Endothelial cell of umbilical vein (primary cell): ENCODE data around the gene SESN3. TPM values are rescaled to one million over a fixed set of nuclear protein-coding genes. Genes with fewer than 3 reads are reported as not detected.

Experiments used
- BruUV-seq: library from RNA; stranded (reverse); fragments of 400-500 nt; replicated peaks from 2 replicates; lab custom pipeline; 2021; lab: Mats Ljungman, UMichigan
- CTCF ChIA-PET: fragments of 300-600, 350-600 bp; sonication (Branson Sonifier 250); formaldehyde crosslinking; loops from one replicate; lab custom pipeline; 2021; ENCODE audit warnings: antibody characterized with exemption, inconsistent platforms; lab: Charles Lee
- POLR2A ChIA-PET: fragments of 300-600, 350-600 bp; sonication (Branson Sonifier 250); formaldehyde crosslinking; loops from one replicate; lab custom pipeline; 2021; ENCODE audit warnings: antibody characterized with exemption, inconsistent platforms; lab: Charles Lee
- DNase-seq: peaks from one replicate; pipeline ENCODE4 v3.0.0-alpha.2; 2011; ENCODE audit warnings: low read depth, low spot score
- FAIRE-seq: peaks from 2 replicates; lab custom pipeline; 2011; peaks lifted over from hg19 to GRCh38; lab: Jason Lieb, UNC
- H2AFZ ChIP-seq: 2 replicates; pipeline ENCODE4 v1.6.0; 2012; ENCODE audit warnings: low read depth, low read length, control low read depth, inconsistent platforms
- H3K27ac ChIP-seq: 2 replicates; pipeline ENCODE4 v1.5.1; 2011; ENCODE audit warnings: low read depth, mild to moderate bottlenecking, control low read depth, low read length, moderate library complexity; ENCODE audit not compliant: insufficient read depth
- H3K27me3 ChIP-seq, 2 experiments: 2 replicates each; pipeline versions ENCODE4 v1.6.0 to v1.6.1; 2011; ENCODE audit warnings: low read length in 2 of 2, mixed read lengths in 1 of 2; ENCODE audit not compliant: control insufficient read depth in 2 of 2, insufficient read depth in 2 of 2
- H3K36me3 ChIP-seq, 2 experiments: 2 replicates in 1 of 2; 3 replicates in 1 of 2; pipeline ENCODE4 v1.5.1; 2011; ENCODE audit warnings: low read length in 2 of 2, mild to moderate bottlenecking in 1 of 2, moderate library complexity in 1 of 2; ENCODE audit not compliant: control insufficient read depth in 2 of 2, insufficient read depth in 2 of 2; ENCODE audit errors: extremely low read depth in 1 of 2
- H3K4me1 ChIP-seq: 3 replicates; pipeline ENCODE4 v1.5.1; 2011; ENCODE audit warnings: mild to moderate bottlenecking, low read length; ENCODE audit not compliant: control insufficient read depth, insufficient read depth; ENCODE audit errors: extremely low read depth
- H3K4me2 ChIP-seq: 2 replicates; pipeline ENCODE4 v1.6.1; 2011; ENCODE audit warnings: low read length, control low read depth, mixed read lengths; ENCODE audit not compliant: insufficient read depth
- H3K4me3 ChIP-seq, 3 experiments: fragments of 200-600 bp in 1 of 3; sonication (generic), shearing (Covaris generic) in 1 of 3; replicated peaks in 1 of 3; 2 replicates each; pipeline ENCODE4 v1.5.1; 2011 to 2016; ENCODE audit warnings: control low read depth in 3 of 3, low read length in 3 of 3, mild to moderate bottlenecking in 2 of 3, inconsistent platforms in 1 of 3, low read depth in 1 of 3, moderate library complexity in 1 of 3; ENCODE audit not compliant: insufficient read depth in 1 of 3
- H3K79me2 ChIP-seq: 2 replicates; pipeline ENCODE4 v1.6.0; 2012; ENCODE audit warnings: low read length, inconsistent platforms; ENCODE audit not compliant: control insufficient read depth, insufficient read depth
- H3K9ac ChIP-seq: replicated peaks from 2 replicates; pipeline ENCODE3; 2011; ENCODE audit warnings: low read length, control low read depth; ENCODE audit not compliant: insufficient read depth; ENCODE audit errors: extremely low read depth
- H3K9me1 ChIP-seq: replicated peaks from 3 replicates; pipeline ENCODE4 v1.6.0; 2011; ENCODE audit warnings: mild to moderate bottlenecking, low read length; ENCODE audit not compliant: control insufficient read depth, insufficient read depth; ENCODE audit errors: extremely low read depth
- H3K9me3 ChIP-seq: replicated peaks from 2 replicates; pipeline ENCODE4 v1.5.1; 2012; ENCODE audit warnings: low read length, inconsistent platforms; ENCODE audit not compliant: control insufficient read depth, insufficient read depth
- H4K20me1 ChIP-seq: replicated peaks from 2 replicates; pipeline ENCODE3; 2011; ENCODE audit warnings: mild to moderate bottlenecking, low read length; ENCODE audit not compliant: control insufficient read depth, insufficient read depth; ENCODE audit errors: extremely low read depth
- EZH2 ChIP-seq: IDR thresholded peaks from 2 replicates; pipeline ENCODE4 v1.6.1; 2012; ENCODE audit warnings: borderline replicate concordance, low read depth, mild to moderate bottlenecking, moderate library complexity, low read length, inconsistent platforms; ENCODE audit not compliant: severe bottlenecking
- FOS ChIP-seq: IDR thresholded peaks from 2 replicates; pipeline ENCODE4 v1.6.1; 2011; ENCODE audit warnings: mild to moderate bottlenecking, low read length, moderate library complexity, borderline replicate concordance; ENCODE audit not compliant: insufficient read depth
- GATA2 ChIP-seq: IDR thresholded peaks from 2 replicates; pipeline ENCODE4 v1.7.0; 2011; ENCODE audit warnings: low read depth, mild to moderate bottlenecking, moderate library complexity, mixed read lengths, low read length; ENCODE audit not compliant: insufficient read length, insufficient read depth
- JUN ChIP-seq: IDR thresholded peaks from 2 replicates; pipeline ENCODE4 v1.6.1; 2011; ENCODE audit warnings: borderline replicate concordance, low read depth; ENCODE audit not compliant: insufficient read length, insufficient read depth
- MYC ChIP-seq: IDR thresholded peaks from one replicate; pipeline ENCODE4 v1.6.1; 2011; ENCODE audit warnings: mild to moderate bottlenecking, low read depth, low read length
- POLR2A ChIP-seq: IDR thresholded peaks from 2 replicates; pipeline ENCODE4 v1.6.1; 2012; ENCODE audit warnings: low read depth, mild to moderate bottlenecking, control low read depth, low read length
- POLR2AphosphoS5 ChIP-seq: IDR thresholded peaks from 2 replicates; pipeline ENCODE4 v1.6.1; 2012; ENCODE audit warnings: low read depth, mild to moderate bottlenecking, control low read depth, low read length, moderate library complexity; ENCODE audit not compliant: insufficient read depth
- dilution Hi-C: fragments of 300-500 bp; cut with MboI; formaldehyde crosslinking; loops from one replicate; pipeline ENCODE4 v1.15.0; 2019; ENCODE audit warnings: low sequenced_read_pairs; ENCODE audit not compliant: extremely low pct_ligation_motif_present
- intact Hi-C: fragments of 100-400 bp; cut with micrococcal nuclease; formaldehyde crosslinking; loops from one replicate; pipeline ENCODE4 v1.10.0; 2022
- polyA plus RNA-seq, 4 experiments: library from polyadenylated mRNA; depleted of rRNA in 3 of 4; stranded (reverse) in 3 of 4; unstranded in 1 of 4; fragments of >200 nt; gene quantifications; 2 replicates each; pipeline versions ENCODE4 v1.2.1 to v1.2.3, GENCODE V29; 2011 to 2012; ENCODE audit warnings: missing spikeins in 1 of 4
- total RNA-seq: library from RNA; stranded (reverse); gene quantifications from 2 replicates; pipeline ENCODE4 v1.2.3, GENCODE V29; 2021
- TF ChIP-seq, protein P1 (sequence below): IDR thresholded peaks from 2 replicates; pipeline ENCODE4 v1.6.1; 2011; ENCODE audit not compliant: insufficient read depth, insufficient read length
- TF ChIP-seq, protein P2 (sequence below), 2 donors: IDR thresholded peaks; 1 replicate in 1 of 2; 2 replicates in 1 of 2; pipeline ENCODE4 v1.5.1; 2011; ENCODE audit warnings: low read length in 2 of 2, mild to moderate bottlenecking in 2 of 2, moderate library complexity in 2 of 2, control low read depth in 1 of 2, inconsistent platforms in 1 of 2, low read depth in 1 of 2; ENCODE audit not compliant: insufficient read depth in 1 of 2; ENCODE audit errors: extremely low read depth in 1 of 2

The SESN3 gene
- total and polyA plus RNA-seq, 2 donors (not counting 3 experiments of a cell fraction or from before 2014, with no cell fraction given): 1.6 to 6.9 TPM

DNA sequence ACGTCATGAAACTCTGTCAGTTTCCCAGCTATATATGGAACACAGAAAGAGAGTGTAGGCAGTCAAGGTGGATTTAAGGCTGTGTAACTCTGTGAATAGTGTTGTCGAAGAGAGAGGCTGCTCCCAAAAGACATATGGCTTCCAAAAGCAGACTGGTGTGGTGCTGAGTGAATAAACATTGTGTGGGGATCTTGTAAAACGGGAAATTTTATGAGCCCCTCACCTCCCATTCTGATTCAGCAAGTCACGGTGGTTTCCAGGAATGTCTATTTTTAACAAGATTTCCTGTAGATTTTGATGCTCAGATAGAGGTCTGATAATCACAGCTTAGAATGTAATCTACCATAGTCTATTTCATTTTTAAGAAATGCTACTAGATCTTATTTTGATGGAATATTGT, 67.9 kb downstream of the SESN3 start:
- Histone ChIP-seq H3K4me3 (no peak overlapping the region), H3K4me1 (no peaks in the 10 kb centered on the region), H3K4me2 (no peak overlapping the region), H3K9me3 (no peaks in the 10 kb centered on the region), H3K27ac (no peak overlapping the region), H3K79me2 (no peaks in the 10 kb centered on the region), H4K20me1 (no peaks in the 10 kb centered on the region), H3K9me1 (no peaks in the 10 kb centered on the region), H3K36me3 (no peaks in the 10 kb centered on the region), H2AFZ (no peak overlapping the region), H3K27me3 (no peaks in the 10 kb centered on the region), H3K9ac (no peak overlapping the region)
- no peak for TF ChIP-seq JUN
- no peak for TF ChIP-seq GATA2
- TF ChIP-seq, protein P1, sequence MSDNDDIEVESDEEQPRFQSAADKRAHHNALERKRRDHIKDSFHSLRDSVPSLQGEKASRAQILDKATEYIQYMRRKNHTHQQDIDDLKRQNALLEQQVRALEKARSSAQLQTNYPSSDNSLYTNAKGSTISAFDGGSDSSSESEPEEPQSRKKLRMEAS: no peak
- TF ChIP-seq MYC: no peak
- no peak for TF ChIP-seq FOS
- no peak for TF ChIP-seq POLR2A
- no peak for TF ChIP-seq POLR2AphosphoS5
- no peak for TF ChIP-seq EZH2
- TF ChIP-seq, protein P2, sequence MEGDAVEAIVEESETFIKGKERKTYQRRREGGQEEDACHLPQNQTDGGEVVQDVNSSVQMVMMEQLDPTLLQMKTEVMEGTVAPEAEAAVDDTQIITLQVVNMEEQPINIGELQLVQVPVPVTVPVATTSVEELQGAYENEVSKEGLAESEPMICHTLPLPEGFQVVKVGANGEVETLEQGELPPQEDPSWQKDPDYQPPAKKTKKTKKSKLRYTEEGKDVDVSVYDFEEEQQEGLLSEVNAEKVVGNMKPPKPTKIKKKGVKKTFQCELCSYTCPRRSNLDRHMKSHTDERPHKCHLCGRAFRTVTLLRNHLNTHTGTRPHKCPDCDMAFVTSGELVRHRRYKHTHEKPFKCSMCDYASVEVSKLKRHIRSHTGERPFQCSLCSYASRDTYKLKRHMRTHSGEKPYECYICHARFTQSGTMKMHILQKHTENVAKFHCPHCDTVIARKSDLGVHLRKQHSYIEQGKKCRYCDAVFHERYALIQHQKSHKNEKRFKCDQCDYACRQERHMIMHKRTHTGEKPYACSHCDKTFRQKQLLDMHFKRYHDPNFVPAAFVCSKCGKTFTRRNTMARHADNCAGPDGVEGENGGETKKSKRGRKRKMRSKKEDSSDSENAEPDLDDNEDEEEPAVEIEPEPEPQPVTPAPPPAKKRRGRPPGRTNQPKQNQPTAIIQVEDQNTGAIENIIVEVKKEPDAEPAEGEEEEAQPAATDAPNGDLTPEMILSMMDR (IDR thresholded peaks at IDR 0.05; ENCODE audit: extremely low read depth in 1 of 2, insufficient read depth in 1 of 2, low read depth in 1 of 2, low read length in 2 of 2): no peak
- POLR2A ChIA-PET: no interaction called here
- no peak for FAIRE-seq
- BruUV-seq: no TSS peak
- intact Hi-C loops: no loop called here
- dilution Hi-C loops: no loop called here
- no peak for DNase-seq
- CTCF ChIA-PET: interaction anchor here (1.6 kb wide), 1 partner anchor 11 kb away, joined by 3 read pairs; no protein-coding TSS in a partner anchor
